ENCODE data around the gene MALRD1. TPM values are rescaled to one million over a fixed set of nuclear protein-coding genes. Genes with fewer than 3 reads are reported as not detected.

Gene MALRD1
- total RNA-seq, 2 experiments from 2014 or later, result not detected

- DNase-seq, result no peak
- Mint-ChIP-seq H3K4me1 (no peaks in the 10 kb centered on the region), H3K4me3 (no peak overlapping the region), H3K36me3 (ENCODE audit: low read depth) (no peaks in the 10 kb centered on the region), H3K27ac (no peak overlapping the region), H3K9me3 (peaks cover 9% of the 10 kb centered on the region), H3K27me3 (no peaks in the 10 kb centered on the region)
- POLR2A ChIA-PET, result no interaction called here
- CTCF ChIA-PET, result no interaction called here
These were observed 568.4 kb downstream of the MALRD1 start for GRCh38 chr10:19616966-19617365.

GRCh38 chr10:19620811-19621210 lies 572.2 kb downstream of the MALRD1 start:
- CTCF ChIA-PET, result no interaction called here

GRCh38 chr10:19623321-19623720 lies 574.7 kb downstream of the MALRD1 start:
- peaks cover 7% of the 10 kb centered on the region for H3K9me3 Mint-ChIP-seq
- no peaks in the 10 kb centered on the region for H3K4me1 Mint-ChIP-seq
- no peak overlapping the region for H3K27ac Mint-ChIP-seq
- ChIA-PET CTCF (no interaction called here), POLR2A (no interaction called here)
- H3K4me3 Mint-ChIP-seq, result no peak overlapping the region
- DNase-seq, result no peak
- no peaks in the 10 kb centered on the region for H3K27me3 Mint-ChIP-seq
- no peaks in the 10 kb centered on the region for H3K36me3 Mint-ChIP-seq (ENCODE audit: low read depth)

More at GRCh38 chr10:19620811-19621210, 572.2 kb downstream of the MALRD1 start:
- Mint-ChIP-seq H3K36me3 (ENCODE audit: low read depth) (no peaks in the 10 kb centered on the region), H3K4me3 (no peak overlapping the region), H3K27me3 (no peaks in the 10 kb centered on the region), H3K9me3 (peaks cover 7% of the 10 kb centered on the region), H3K4me1 (no peaks in the 10 kb centered on the region), H3K27ac (no peak overlapping the region)
- DNase-seq, result no peak
- POLR2A ChIA-PET, result no interaction called here

GRCh38 chr10:19626156-19626555 lies 577.6 kb downstream of the MALRD1 start:
- peaks cover 6% of the 10 kb centered on the region for H3K9me3 Mint-ChIP-seq
- H3K27ac Mint-ChIP-seq, result no peak overlapping the region

GRCh38 chr10:19628767-19629560 lies 580.4 kb downstream of the MALRD1 start:
- Mint-ChIP-seq H3K4me3 (no peak overlapping the region), H3K27me3 (no peaks in the 10 kb centered on the region)

More at GRCh38 chr10:19626156-19626555, 577.6 kb downstream of the MALRD1 start:
- Mint-ChIP-seq H3K36me3 (ENCODE audit: low read depth) (no peaks in the 10 kb centered on the region), H3K27me3 (no peaks in the 10 kb centered on the region), H3K4me3 (no peak overlapping the region), H3K4me1 (no peaks in the 10 kb centered on the region)
- ChIA-PET CTCF (no interaction called here), POLR2A (no interaction called here)
- DNase-seq, result no peak

GRCh38 chr10:19629567-19629966 lies 581.0 kb downstream of the MALRD1 start:
- H3K36me3 Mint-ChIP-seq (ENCODE audit: low read depth), result no peaks in the 10 kb centered on the region
- H3K27ac Mint-ChIP-seq, result no peak overlapping the region
- POLR2A ChIA-PET, result no interaction called here
- H3K9me3 Mint-ChIP-seq, result peaks cover 10% of the 10 kb centered on the region
- H3K27me3 Mint-ChIP-seq, result no peaks in the 10 kb centered on the region
- H3K4me3 Mint-ChIP-seq, result no peak overlapping the region
- CTCF ChIA-PET, result no interaction called here
- DNase-seq, result no peak
- H3K4me1 Mint-ChIP-seq, result no peaks in the 10 kb centered on the region

More at GRCh38 chr10:19628767-19629560, 580.4 kb downstream of the MALRD1 start:
- H3K36me3 Mint-ChIP-seq (ENCODE audit: low read depth), result no peaks in the 10 kb centered on the region
- DNase-seq, result no peak
- H3K4me1 Mint-ChIP-seq, result no peaks in the 10 kb centered on the region
- no peak overlapping the region for H3K27ac Mint-ChIP-seq
- peaks cover 10% of the 10 kb centered on the region for H3K9me3 Mint-ChIP-seq
- ChIA-PET POLR2A (no interaction called here), CTCF (no interaction called here)

- no peaks in the 10 kb centered on the region for H3K36me3 Mint-ChIP-seq (ENCODE audit: low read depth)
These were observed 585.6 kb downstream of the MALRD1 start for GRCh38 chr10:19634163-19634562.

GRCh38 chr10:19638182-19638895 lies 589.7 kb downstream of the MALRD1 start:
- no peaks in the 10 kb centered on the region for H3K36me3 Mint-ChIP-seq (ENCODE audit: low read depth)
- POLR2A ChIA-PET, result interaction anchor here (0.6 kb wide), 1 partner anchor 57 kb away, joined by 3 read pairs; no protein-coding TSS in a partner anchor
- peaks cover 8% of the 10 kb centered on the region for H3K9me3 Mint-ChIP-seq
- H3K27ac Mint-ChIP-seq, result no peak overlapping the region
- no peaks in the 10 kb centered on the region for H3K4me1 Mint-ChIP-seq
- no peaks in the 10 kb centered on the region for H3K27me3 Mint-ChIP-seq
- H3K4me3 Mint-ChIP-seq, result no peak overlapping the region
- CTCF ChIA-PET, result no interaction called here
- no peak for DNase-seq

More at GRCh38 chr10:19634163-19634562, 585.6 kb downstream of the MALRD1 start:
- CTCF ChIA-PET, result no interaction called here
- no peak for DNase-seq
- Mint-ChIP-seq H3K27ac (no peak overlapping the region), H3K9me3 (peaks cover 9% of the 10 kb centered on the region), H3K4me3 (no peak overlapping the region), H3K4me1 (no peaks in the 10 kb centered on the region), H3K27me3 (no peaks in the 10 kb centered on the region)
- POLR2A ChIA-PET, result no interaction called here

GRCh38 chr10:19638896-19639233 lies 590.3 kb downstream of the MALRD1 start:
- POLR2A ChIA-PET, result interaction anchor here (0.6 kb wide), 1 partner anchor 58 kb away, joined by 3 read pairs; no protein-coding TSS in a partner anchor
- Mint-ChIP-seq H3K27ac (no peak overlapping the region), H3K4me1 (no peaks in the 10 kb centered on the region), H3K36me3 (ENCODE audit: low read depth) (no peaks in the 10 kb centered on the region), H3K9me3 (peaks cover 12% of the 10 kb centered on the region), H3K27me3 (no peaks in the 10 kb centered on the region), H3K4me3 (no peak overlapping the region)
- CTCF ChIA-PET, result no interaction called here
- DNase-seq, result no peak

- no peak overlapping the region for H3K27ac Mint-ChIP-seq
- no peak for DNase-seq
- peaks cover 15% of the 10 kb centered on the region for H3K9me3 Mint-ChIP-seq
- H3K4me1 Mint-ChIP-seq, result no peaks in the 10 kb centered on the region
- ChIA-PET CTCF (no interaction called here), POLR2A (no interaction called here)
- H3K36me3 Mint-ChIP-seq (ENCODE audit: low read depth), result no peaks in the 10 kb centered on the region
- H3K27me3 Mint-ChIP-seq, result no peaks in the 10 kb centered on the region
- H3K4me3 Mint-ChIP-seq, result no peak overlapping the region
These were observed 592.1 kb downstream of the MALRD1 start for GRCh38 chr10:19640566-19641263.

GRCh38 chr10:19651549-19651948 lies 602.9 kb downstream of the MALRD1 start:
- Mint-ChIP-seq H3K36me3 (ENCODE audit: low read depth) (no peaks in the 10 kb centered on the region), H3K9me3 (peaks cover 6% of the 10 kb centered on the region), H3K27ac (no peak overlapping the region), H3K27me3 (no peaks in the 10 kb centered on the region), H3K4me1 (no peaks in the 10 kb centered on the region), H3K4me3 (no peak overlapping the region)
- DNase-seq, result no peak
- CTCF ChIA-PET, result no interaction called here
- POLR2A ChIA-PET, result no interaction called here

GRCh38 chr10:19652750-19653149 lies 604.1 kb downstream of the MALRD1 start:
- Mint-ChIP-seq H3K36me3 (ENCODE audit: low read depth) (no peaks in the 10 kb centered on the region), H3K27ac (no peak overlapping the region), H3K27me3 (no peaks in the 10 kb centered on the region), H3K9me3 (peaks cover 6% of the 10 kb centered on the region), H3K4me3 (no peak overlapping the region), H3K4me1 (no peaks in the 10 kb centered on the region)
- POLR2A ChIA-PET, result interaction anchor here (0.6 kb wide), 1 partner anchor 26 kb away, joined by 3 read pairs; no protein-coding TSS in a partner anchor
- DNase-seq, result no peak
- CTCF ChIA-PET, result no interaction called here

GRCh38 chr10:19653931-19654330 lies 605.3 kb downstream of the MALRD1 start:
- H3K27me3 Mint-ChIP-seq, result no peaks in the 10 kb centered on the region
- DNase-seq, result no peak
- CTCF ChIA-PET, result no interaction called here
- H3K4me3 Mint-ChIP-seq, result no peak overlapping the region
- POLR2A ChIA-PET, result no interaction called here
- no peaks in the 10 kb centered on the region for H3K36me3 Mint-ChIP-seq (ENCODE audit: low read depth)
- H3K9me3 Mint-ChIP-seq, result peaks cover 9% of the 10 kb centered on the region
- no peak overlapping the region for H3K27ac Mint-ChIP-seq
- H3K4me1 Mint-ChIP-seq, result no peaks in the 10 kb centered on the region
